GM18868 (cell line): ENCODE measurements around the gene TTC33.

Experiments
- ATAC-seq: cut with Tn5 transposase; IDR thresholded peaks from one replicate; pipeline ENCODE4 v1.9.1; 2021; ENCODE audit warnings: mild to moderate bottlenecking, moderate library complexity; ENCODE audit not compliant: unreplicated experiment

TTC33 gene

DNA sequence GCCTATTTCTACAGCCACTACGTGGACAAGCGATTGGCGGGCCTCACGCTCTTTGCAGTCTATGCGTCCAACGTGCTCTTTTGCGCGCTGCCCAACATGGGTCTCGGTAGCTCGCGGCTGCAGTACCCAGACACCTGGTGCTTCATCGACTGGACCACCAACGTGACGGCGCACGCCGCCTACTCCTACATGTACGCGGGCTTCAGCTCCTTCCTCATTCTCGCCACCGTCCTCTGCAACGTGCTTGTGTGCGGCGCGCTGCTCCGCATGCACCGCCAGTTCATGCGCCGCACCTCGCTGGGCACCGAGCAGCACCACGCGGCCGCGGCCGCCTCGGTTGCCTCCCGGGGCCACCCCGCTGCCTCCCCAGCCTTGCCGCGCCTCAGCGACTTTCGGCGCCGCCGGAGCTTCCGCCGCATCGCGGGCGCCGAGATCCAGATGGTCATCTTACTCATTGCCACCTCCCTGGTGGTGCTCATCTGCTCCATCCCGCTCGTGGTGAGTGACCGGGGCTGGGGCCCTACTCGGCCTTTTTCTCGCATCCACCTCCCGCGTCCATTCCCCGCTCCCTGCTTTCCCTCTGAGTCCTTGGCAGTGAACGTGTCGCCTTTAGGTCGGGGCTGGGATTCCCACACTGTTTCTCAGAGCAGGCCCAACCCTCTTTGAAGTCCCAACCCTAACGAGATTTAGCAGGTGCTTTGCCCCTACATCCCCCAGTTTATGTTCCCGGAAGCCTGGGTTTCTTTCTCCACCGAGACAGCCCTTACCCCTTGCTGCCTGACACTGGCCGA lies 74.2 kb downstream of the TTC33 start:
- no peak for ATAC-seq

DNA sequence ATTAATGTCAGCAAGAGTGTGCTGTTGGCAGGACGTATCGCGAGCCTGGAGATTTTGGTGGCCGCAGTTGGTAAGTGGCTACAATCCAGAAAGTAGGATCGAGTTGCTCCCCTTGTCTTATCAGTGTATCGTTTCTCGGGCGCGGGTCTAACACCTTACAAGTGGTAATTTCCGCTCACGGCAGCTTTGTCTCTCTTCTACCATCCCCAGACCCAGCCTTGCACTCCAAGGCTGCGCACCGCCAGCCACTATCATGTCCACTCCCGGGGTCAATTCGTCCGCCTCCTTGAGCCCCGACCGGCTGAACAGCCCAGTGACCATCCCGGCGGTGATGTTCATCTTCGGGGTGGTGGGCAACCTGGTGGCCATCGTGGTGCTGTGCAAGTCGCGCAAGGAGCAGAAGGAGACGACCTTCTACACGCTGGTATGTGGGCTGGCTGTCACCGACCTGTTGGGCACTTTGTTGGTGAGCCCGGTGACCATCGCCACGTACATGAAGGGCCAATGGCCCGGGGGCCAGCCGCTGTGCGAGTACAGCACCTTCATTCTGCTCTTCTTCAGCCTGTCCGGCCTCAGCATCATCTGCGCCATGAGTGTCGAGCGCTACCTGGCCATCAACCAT lies 74.9 kb downstream of the TTC33 start:
- no peak for ATAC-seq

DNA sequence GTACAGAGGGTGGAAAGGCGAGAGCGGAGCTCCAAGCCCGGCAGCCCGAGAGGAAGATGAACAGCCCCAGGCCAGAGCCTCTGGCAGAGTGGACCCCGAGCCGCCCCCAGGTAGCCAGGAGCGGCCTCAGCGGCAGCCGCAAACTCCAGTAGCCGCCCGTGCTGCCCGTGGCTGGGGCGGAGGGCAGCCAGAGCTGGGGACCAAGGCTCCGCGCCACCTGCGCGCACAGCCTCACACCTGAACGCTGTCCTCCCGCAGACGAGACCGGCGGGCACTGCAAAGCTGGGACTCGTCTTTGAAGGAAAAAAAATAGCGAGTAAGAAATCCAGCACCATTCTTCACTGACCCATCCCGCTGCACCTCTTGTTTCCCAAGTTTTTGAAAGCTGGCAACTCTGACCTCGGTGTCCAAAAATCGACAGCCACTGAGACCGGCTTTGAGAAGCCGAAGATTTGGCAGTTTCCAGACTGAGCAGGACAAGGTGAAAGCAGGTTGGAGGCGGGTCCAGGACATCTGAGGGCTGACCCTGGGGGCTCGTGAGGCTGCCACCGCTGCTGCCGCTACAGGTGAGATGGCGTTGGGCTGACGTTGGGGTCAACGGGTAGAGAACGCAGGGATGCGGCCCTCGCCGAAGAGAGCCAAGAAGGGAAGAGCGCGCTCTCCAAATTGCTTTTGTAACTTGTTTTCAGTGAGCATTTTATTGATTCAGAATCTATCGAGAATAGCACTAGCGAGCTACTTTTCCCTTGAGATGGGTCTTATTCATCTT lies 75.7 kb downstream of the TTC33 start, which contains the start of gene PTGER4:
Gene PTGER4, plus strand, starts transcription at position 3 of the 769 bp plus-strand sequence. CDS start 1,079 bp downstream, outside the sequence.
- peak; percentile 23 for ATAC-seq

DNA sequence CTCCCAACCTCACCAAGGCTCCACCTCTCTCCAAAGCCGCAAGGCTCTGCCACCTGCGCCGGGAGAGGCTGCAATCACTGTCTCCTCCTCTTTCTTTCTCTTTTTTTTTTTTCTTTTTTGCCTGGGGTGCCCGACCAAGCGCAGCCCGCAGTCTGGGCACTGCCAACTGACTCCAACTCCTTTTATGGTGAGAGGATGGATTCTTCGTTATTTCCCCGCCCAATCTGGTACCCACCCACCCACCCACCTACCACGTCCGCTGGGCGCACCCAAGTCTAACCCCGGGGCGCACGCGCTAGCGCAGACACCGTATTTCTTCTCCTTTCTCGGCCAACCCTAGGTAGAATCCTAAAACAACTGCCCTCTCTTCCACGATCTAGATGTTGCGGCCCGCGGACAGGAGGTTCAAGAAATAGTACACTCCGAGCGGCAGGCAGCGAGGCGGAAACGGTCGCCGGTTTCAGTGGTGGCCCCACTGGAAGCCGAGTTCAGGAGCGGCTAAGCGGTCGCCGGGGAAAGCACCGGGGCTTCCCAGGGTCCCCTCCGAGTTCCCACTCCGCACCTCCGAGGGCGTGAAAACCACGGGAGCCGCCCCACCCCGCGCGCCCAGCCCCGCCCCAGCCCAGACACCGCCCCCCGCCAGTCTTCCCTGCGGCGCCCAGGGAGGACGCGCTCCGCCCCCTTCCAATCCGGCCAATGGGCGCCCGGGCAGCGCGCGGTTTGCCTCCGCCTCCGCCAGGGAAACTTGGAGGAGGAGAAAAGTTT lies 76.4 kb downstream of the TTC33 start:
- peak; percentile 66 for ATAC-seq

DNA sequence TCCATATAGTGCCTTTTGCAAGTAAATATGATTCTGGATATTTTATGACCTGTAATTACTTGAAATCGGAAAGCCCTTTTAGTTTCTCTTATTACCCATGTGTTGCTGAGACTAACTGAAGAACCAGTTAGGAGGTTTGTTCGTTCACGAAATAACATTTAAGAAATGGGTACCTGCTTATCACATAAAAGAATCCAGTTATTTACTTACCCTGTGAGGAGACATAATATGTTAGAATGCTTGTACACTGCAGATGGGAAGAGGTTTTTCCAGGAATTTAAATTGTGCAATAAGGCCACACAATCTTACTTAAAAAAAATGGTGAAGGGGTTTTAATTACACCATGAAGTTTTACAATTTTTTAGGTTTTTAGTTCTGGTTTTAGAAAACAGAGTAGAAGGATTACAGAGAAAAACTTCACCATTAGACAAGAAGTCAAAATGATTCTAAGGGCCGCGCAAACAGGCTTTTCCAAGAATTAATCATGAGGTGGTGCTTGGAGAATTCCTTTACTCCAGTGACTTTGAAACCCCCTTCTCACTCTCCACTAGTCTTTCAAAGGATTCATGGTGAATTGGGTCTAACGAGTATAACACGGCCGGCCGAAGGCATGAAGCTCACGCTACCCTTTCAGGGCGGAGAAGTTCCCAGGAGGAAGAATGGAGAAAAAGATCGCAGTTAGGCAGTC lies 77.2 kb downstream of the TTC33 start:
- ATAC-seq = no peak

DNA sequence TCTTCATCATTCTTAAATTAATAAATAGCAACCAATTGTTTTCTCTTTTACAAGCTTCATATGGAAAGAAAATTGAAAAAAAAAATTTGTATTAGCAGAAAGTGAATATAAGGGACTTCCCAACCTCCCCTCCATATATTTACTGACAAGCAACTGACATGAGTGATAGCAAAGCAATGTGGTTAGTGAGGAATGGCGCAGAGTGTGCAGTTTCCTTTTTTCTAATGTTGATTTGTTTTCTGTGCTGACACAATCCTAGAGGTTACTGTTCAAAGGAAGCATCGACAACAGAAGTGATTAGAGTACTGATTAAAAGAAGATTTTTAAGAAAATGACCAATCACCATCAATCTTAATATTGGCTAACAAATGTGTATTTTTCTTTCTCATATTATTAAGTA lies 77.7 kb downstream of the TTC33 start:
- peak; percentile 24 for ATAC-seq

DNA sequence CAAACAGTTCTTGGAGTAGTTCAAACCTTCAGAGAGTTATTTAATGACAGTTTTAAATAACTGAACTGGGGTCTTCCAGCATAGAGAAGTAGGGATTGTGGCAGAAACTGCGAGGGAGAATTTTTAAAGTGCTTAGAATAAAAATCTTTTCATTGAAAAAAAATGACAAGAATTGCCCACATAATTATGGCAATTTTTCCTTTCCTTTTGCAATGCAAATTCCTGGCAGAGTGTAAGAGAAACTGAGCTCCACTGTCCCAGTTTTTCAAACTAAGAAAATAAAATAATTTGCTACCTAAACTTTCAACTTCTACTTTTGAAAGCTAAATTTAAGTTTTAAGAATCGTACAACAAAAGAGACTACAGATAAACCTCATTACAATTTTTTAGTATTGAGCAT lies 78.3 kb downstream of the TTC33 start:
- ATAC-seq = no peak

DNA sequence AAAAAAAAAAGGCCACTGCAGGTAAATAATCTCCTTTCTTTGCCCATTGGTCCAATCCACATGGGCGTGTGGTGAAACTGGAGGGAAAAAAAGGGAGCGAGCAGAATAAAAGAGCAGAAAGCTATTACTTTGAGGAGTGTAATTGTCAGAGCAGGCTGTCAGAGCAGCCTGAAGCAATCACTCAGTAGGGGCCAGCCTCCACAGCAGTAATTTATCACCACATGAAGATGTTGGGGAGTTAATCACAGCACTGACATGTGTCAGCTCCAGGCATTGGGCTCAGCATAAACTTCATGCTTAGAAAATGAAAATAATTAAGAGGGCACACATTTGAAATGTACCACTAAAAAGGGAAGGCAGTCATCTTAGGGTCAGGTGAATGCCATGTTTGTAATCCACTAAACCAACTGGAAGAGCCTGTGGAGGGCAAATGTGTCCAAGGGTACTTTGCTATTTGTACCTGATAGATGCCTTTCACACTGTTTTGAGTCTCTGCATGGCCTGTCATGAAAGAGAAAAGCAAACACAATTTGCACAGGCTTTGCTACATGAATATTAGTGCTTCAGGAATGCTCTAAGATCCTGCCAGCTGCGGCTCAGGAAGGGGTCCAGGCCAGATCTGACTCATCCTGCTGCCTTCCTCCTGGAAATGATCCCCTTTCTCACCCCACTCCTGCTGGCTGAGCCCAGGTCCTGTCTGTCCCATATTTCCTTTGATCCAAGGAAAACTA lies 79.0 kb downstream of the TTC33 start:
- ATAC-seq = no peak

DNA sequence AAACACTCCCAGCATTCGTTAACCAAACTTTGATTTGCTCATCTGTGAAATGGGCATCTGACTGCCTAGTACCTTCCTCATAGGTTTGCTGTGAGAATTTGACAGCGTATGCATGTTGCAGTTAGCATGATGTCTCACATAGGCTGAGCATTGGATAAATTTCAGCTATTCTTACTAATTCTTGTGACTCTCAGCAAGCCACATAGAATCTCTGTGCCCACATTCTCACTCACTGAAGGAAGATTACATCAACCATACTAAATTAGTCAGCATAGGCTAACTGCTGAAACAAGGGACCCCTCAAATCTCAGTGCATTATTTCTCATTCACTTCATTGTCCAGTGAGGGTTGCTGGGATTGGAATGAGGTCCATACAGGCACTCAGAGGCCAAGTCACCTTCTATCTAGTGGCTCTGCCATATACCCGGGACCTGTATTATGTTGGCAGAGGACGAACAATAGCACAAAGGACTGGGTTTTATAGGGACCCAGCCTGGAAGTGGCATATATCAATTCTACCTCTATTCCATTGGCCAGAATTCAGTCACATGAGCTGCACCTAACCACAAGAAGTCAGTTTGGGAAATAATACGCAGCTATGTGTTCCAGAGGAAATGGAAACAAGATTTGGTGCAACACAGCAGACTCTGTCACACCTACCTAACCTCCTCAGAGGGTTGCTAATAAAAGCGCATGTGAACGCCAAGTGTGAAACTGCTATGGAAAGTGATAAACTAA lies 80.2 kb downstream of the TTC33 start:
- ATAC-seq = no peak

DNA sequence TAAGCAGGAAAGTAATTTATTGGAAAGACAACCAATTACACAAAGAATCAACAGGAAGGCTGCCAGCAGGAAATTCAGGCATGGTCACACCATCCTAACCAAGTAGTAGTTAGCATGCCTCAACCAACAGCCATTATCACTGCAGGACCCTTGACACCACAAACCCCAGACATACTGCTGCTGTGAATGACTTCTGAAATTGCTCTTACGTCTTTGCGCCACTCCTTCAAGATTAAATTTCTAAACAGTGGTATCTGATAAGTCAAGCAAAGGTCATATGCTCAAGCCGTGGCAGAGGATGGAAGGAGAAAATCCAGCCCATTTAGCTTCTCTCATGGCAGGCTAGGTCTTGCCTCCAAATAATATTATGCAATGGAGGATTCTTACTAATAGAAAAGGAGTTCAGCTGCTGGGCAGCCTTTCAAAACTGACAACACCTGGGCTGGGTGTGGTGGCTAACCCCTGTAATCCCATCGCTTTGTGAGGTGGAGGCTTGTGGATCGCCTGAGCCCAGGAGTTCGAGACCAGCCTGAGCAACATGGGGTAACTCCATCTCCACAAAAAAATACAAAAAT lies 81.0 kb downstream of the TTC33 start:
- no peak for ATAC-seq

DNA sequence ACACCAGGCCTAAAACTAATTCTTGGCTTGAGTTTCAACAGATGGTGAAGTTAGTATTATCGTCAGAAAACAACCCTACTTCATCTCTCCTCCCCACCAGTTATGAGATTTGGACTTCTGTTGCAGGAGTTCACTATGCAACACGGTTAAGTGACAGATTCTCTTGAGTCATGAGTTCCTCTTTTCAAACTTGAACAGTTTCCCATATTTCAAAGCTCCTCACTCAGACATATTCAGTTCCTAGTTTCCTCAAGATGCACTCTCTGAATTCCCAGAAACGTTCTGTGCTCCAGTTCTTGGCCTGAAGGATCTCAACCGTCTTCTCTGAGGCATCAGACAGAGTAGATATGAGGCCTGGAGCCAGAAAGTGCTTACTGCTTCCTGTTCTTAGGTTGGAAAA lies 83.3 kb downstream of the TTC33 start:
- ATAC-seq = no peak

DNA sequence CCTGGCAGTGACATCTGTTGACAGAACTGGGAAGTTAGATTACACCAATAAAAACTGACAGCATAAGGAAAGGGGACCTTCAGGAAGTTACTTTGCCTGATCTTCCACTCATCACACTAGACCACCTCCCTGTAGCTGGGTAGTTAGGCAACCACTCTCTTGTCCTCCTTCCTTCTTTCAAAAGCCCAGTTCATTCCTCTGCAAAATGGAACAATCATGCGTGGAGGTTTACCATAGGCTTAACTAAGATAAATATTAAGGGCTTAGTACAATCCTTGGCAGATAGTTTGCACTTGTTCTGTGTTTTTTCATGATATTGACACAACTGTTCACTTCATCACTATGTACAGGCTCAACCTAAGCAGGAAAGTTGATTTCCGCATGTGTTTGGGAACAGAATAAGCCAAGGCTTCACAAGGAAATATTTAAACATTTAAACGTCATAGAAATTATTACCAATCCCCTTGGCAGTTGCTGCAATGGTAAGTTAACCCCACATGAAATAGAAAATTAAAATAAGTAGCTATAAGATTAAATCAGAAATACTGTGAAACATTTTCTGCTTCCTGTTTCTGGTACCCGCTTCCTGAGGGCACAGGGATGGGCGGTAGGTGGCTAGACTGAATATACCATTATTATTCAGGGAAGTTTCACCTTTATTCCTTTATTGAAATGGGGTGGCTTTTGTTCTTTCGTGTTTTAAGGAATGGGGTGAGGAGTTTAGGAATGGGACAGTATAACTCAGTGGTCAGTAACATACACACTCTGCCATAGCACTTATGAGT lies 86.0 kb downstream of the TTC33 start:
- no peak for ATAC-seq

DNA sequence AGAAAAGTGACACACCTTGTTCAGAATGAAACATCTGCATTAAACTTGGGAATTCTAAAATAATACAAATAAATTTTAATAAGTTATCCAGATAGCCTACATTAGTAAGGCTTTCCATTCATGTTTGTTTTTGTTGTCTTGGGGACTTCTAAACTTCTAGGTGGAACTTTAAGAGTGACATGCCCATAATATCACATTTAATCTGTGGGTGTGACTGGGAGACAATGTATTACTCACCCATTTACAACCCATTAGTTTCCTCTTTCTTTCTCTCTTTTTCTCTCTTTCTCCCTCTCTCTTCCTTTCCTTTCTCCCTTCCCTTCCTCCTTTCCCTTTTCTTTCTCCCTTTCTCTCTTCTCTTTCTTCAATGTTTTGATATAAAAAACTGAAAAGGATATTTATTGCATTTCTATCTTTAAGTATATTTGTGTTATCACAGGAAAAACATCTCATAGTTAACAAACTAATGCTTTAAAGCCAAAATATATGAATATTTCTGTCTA lies 88.5 kb downstream of the TTC33 start:
- no peak for ATAC-seq

DNA sequence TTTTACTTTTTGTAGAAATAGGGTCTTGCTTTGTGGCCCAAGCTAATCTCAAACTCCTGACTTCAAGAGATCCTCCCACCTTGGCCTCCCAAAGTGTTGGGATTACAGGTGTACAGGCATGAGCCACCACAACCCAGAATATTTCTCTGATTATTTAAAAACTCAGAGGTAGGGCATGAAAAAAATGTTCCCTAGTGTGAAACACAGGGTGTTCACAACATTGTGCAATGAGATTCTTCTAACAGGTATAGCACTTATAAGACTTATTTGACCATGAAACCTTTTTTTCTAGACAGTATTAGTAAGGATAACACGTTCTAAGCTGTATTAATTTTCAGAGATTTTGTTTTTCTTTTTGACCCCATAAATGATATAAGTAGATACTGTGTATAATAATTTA lies 89.1 kb downstream of the TTC33 start:
- ATAC-seq = no peak

DNA sequence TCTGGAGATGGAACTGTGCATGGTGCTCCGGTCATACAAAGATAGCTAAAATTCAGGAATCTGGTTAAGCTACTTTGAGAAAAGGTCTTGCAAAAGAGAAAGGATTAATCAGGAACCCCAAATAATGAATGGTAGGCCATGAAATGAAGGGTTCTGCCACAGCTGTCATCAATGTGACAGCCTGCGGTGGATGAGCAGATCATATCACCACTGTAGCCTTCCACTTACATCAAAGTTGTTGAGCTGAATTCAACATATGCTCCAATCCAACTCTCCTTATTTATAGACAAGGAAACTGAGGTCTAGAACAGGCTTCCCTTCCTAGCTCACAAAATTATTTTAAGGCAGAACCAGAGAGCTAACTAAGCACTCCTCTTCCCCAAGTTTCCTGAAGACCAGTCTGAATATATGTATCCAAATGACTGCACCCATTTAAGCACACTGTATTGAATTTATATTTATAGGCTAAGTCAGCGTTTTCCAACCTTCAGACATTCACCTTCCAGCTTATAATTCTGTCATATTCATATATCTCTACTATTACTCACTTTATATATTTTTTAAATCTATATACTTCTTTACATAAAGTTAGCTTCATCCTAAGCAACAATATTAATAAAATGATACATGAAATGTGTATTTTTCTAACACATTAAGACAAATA lies 90.0 kb downstream of the TTC33 start:
- ATAC-seq = no peak

DNA sequence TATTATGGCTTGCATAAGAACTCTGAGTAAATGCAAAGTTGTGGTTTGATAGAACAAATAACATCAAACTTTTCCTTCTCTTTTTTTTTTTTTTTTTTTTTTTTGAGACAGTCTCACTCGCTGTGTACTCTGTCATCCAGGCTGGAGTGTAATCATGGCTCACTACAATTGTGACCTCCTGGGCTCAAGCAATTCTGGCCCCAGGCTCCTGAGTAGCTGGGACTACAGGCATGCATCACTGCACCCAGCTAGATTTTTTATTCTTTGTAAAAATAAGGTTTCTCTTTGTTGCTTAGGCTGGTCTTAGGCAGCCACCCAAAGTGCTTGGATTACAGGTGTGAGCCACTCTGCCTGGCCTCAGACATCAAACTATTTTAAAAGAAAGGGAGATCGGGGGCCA lies 95.0 kb downstream of the TTC33 start:
- no peak for ATAC-seq

DNA sequence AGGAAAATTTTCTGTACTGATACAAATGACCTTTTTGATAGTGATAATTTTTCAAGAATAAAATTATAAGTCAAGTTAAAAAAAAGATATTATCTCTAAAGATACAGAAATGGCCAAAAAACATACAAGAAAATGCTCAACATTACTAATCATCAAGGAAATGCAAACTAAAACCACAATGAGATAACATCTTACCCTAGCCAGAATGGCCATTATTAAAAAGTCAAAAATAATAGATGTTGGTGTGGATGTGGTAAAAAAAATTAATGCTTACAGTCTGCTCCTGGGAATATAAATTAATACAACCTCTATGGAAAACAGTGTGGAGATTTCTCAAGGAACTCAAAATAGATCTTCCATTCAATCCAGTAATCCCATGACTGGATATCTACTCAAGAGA lies 99.0 kb downstream of the TTC33 start:
- no peak for ATAC-seq
